Fibroblast of lung (primary cell): ENCODE measurements around the gene CABCOCO1.

Source experiments
- CTCF ChIP-seq, 2 donors: IDR thresholded peaks in 1 of 2; conservative IDR thresholded peaks in 1 of 2; 1 replicate in 1 of 2; 2 replicates in 1 of 2; pipeline ENCODE4 v1.5.1; 2011 to 2012; ENCODE audit warnings: low read length in 2 of 2, control low read depth in 1 of 2, inconsistent platforms in 1 of 2, low read depth in 1 of 2, mild to moderate bottlenecking in 1 of 2
- EZH2 ChIP-seq: IDR thresholded peaks from 2 replicates; pipeline ENCODE4 v1.5.1; 2012; ENCODE audit warnings: low read length, control low read depth, mild to moderate bottlenecking; ENCODE audit errors: missing control alignments

GRCh38 chr10:61621605-61622051 is 41.1 kb upstream of the CABCOCO1 start:
- TF ChIP-seq CTCF (conservative IDR thresholded peaks at IDR 0.05 in 1 of 2, IDR thresholded peaks at IDR 0.05 in 1 of 2; ENCODE audit: low read depth in 1 of 2, low read length in 2 of 2) (no peak), EZH2 (no peak)
